HG02870 (cell line): ENCODE results near the gene ATXN7L2.
"Not testable (repeated sequence)": the region's sequence is repeated elsewhere in the genome, so short reads cannot be mapped to it uniquely, and the experiment has no call there.

ENCODE experiments used
- ATAC-seq: cut with Tn5 transposase; IDR thresholded peaks from one replicate; pipeline ENCODE4 v1.9.1; 2021; ENCODE audit warnings: mild to moderate bottlenecking, moderate library complexity; ENCODE audit not compliant: unreplicated experiment

ATXN7L2 gene, protein sequence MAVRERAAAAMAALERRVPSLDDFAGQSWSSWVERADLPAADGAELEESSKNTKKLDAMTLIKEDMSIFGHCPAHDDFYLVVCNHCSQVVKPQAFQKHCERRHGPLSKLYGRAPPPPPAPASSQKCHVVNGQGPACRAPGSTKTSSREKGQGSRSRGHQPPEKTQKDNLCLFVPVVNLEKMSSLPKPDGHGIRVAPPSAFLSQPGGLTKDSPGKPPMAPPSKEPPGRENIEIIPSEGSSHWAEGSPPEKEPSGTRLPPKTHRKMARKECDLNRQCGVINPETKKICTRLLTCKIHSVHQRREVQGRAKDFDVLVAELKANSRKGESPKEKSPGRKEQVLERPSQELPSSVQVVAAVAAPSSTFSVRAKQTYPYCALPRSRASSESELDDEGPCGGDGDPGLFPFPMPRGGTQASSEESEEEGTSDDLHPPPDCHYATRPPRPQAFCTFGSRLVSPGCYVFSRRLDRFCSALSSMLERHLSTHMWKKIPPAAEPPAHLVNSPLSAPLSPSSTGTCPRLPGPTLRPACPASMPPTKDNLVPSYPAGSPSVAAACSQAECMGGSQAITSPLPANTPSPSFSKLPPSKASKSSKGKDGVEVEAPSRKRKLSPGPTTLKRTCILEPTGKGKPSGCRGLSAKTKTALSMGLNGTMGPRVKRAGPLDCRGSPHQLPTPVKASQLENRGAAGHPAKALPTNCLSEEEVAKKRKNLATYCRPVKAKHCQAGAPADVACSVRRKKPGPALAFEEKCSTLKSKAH

GRCh38 chr1:109483672-109484518 lies at the start of gene ATXN7L2:
ATXN7L2 (plus strand) TSS chr1:109483905; CDS start chr1:109483954, 49 bp downstream.
- ATAC-seq: peak; percentile 74

GRCh38 chr1:109434484-109434883 lies 49.2 kb upstream of the ATXN7L2 start:
- no peak for ATAC-seq

DNA sequence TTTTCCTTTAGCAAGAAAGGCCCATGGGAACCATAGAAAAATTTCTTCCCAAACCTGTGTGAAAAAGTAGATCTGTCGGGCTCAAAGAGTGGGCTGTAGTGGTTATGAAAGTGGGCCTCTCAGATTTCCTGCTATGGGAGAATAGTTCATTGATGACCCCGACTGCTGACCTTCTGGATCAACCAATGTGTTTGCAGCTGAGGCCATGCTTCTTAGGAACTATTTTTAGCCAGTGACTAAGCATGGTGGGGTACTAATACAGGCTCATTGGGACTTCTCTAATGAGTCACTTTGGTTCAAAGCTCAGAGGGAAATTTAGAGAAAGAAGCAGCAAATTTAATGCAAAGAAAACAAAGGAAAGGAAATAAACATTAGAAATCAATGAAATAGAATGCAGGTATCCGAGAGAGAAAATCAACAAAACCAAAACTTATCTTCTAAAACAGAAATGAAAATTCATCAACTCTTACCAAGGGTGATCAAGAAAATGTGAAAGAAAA lies 44.9 kb upstream of the ATXN7L2 start:
- peak; percentile 50 for ATAC-seq

DNA sequence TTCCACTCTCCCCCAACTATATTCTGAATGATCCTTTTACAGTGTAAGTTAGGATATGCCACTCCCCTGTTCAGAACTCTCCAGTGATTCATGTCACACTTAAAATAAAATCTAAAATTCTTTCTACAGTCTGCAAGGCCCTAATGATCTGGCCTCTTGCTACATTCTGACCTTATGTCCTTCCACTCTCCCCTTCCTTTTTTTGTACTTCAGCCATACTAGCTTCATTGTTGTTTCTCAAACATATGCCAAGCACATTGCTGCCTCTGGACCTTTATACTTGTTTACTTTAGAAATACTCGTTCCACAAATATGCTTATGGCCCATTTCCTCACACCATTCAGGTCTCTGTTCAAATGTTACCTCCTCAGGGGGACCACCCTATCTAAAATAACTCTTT lies 42.6 kb upstream of the ATXN7L2 start:
- ATAC-seq: no peak

GRCh38 chr1:109443476-109443875 lies 40.2 kb upstream of the ATXN7L2 start:
- no peak for ATAC-seq

- no peak for ATAC-seq
These were observed 39.4 kb upstream of the ATXN7L2 start for GRCh38 chr1:109444346-109444745.

- ATAC-seq: not testable (repeated sequence)
These were observed 37.6 kb upstream of the ATXN7L2 start for GRCh38 chr1:109445949-109446695.

DNA sequence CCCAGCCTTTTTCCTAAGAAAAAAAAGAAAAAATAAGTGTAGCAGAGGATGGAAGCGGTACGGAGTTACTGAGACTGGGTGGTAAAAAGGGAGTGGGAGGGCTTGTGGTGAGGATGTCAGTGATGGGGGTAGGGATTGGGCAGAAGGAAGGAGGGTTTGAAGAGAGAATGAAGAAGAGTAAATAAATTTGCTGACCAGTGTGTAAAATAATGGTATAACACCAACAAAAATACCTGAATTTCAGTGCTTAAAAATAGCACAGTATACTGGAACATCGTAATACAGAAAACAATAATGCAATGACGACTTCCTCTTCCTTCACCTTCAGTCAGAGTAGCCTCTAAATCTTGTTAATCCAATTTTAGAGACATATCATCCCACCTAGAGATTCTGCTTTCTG lies 36.2 kb upstream of the ATXN7L2 start:
- no peak for ATAC-seq

GRCh38 chr1:109454497-109455133 lies 29.1 kb upstream of the ATXN7L2 start:
- ATAC-seq: no peak

DNA sequence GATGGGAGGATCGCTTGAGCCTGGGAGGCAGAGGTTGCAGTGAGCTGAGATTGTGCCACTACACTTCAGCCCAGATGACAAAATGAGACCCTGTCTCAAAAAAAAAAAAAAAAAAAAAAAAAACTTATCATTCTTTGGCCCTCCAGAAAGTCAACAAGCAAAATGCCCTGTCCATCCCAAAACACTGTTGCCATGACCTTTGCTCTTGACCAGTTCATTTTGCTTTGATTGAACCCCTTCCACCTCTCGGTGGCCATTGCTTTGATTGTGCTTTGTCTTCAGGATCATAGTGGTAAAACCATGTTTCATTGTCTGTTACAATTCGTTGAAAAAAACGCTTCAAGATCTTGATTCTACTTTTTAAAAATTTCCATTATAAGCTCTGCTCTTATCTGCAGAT lies 25.9 kb upstream of the ATXN7L2 start:
- ATAC-seq: no peak

GRCh38 chr1:109466125-109466451 lies 17.6 kb upstream of the ATXN7L2 start:
- no peak for ATAC-seq

- no peak for ATAC-seq
These were observed 17.0 kb upstream of the ATXN7L2 start, which contains the start of gene SYPL2 for GRCh38 chr1:109466452-109467300. SYPL2 (plus strand) TSS chr1:109466546; CDS start chr1:109466844, 298 bp downstream.

- no peak for ATAC-seq
These were observed 16.4 kb upstream of the ATXN7L2 start for GRCh38 chr1:109467301-109467777.

- ATAC-seq: no peak
These were observed 15.6 kb upstream of the ATXN7L2 start for GRCh38 chr1:109468061-109468460.

DNA sequence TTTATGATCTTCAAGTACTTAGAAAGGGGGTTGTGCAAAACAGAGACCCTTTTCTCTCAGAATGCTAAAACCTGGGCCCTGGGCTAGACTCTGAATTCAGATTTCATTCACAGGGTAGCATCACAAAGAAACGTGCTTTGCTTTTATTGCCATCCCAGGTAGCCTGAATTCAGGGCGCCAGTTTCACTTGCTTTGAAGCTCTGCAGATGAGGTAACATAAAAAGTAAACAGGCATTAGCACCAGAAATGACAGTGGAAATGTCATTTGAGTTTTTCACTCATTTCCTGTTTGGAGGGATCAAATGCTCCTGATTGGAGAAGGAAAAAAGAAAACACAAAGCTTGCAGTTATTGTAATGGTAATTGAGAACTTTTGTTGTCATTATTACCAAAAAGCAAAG lies 14.8 kb upstream of the ATXN7L2 start:
- no peak for ATAC-seq

- no peak for ATAC-seq
These were observed 13.5 kb upstream of the ATXN7L2 start for GRCh38 chr1:109470245-109470644.

GRCh38 chr1:109472779-109473178 lies 10.9 kb upstream of the ATXN7L2 start:
- ATAC-seq: no peak

DNA sequence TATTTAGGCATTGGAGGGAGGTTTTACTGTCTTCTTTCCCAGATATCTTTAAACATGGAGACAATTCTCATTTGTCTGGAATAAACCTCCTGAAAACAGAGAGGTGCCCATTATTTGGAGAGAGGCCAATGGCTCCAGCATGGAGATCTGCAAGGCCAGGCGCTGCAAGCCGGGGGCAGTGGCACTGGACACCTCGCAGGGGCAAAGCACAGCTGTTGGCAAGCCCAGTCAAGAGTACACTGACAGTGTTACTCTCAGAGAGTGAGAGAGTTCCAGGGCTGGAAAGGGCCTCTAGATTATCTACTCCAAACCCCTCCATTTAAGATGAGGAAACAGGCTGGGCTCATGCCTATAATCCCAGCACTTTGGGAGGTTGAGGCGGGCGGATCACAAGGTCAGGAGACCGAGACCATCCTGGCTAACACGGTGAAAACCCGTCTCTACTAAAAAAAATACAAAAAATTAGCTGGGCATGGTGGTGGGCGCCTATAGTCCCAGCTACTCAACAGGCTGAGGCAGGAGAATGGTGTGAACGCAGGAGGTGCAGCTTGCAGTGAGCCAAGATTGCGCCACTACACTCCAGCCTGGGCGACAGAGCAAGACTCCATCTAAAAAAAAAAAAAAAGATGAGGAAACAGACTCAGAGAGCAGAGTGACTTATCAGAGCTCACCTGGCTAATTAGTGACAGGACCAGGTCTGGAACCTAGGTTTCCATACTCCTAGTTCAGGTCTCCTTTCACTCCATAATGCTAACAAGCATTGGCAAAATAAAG lies 10.2 kb upstream of the ATXN7L2 start:
- not testable (repeated sequence) for ATAC-seq
